HL-60 (cell line): ENCODE results near the gene RAB11FIP3.

Experiments
- CTCF ChIP-seq: IDR thresholded peaks from one replicate; pipeline ENCODE4 v1.5.1; 2011; ENCODE audit warnings: low read length, control low read depth, inconsistent platforms; ENCODE audit not compliant: insufficient read depth
- POLR2AphosphoS5 ChIP-seq: IDR thresholded peaks from 2 replicates; pipeline ENCODE4 v1.6.1; 2012; ENCODE audit warnings: low read depth

GRCh38 chr16:499924-500323 lies 74.5 kb downstream of the RAB11FIP3 start:
- no peak for TF ChIP-seq POLR2AphosphoS5
- no peak for TF ChIP-seq CTCF
